HG03571 (cell line): ENCODE results near the gene LRTM2.
"Not testable (repeated sequence)": the region's sequence is repeated elsewhere in the genome, so short reads cannot be mapped to it uniquely, and the experiment has no call there.

ENCODE experiments used
- ATAC-seq: cut with Tn5 transposase; IDR thresholded peaks from one replicate; pipeline ENCODE4 v1.9.1; 2021; ENCODE audit not compliant: unreplicated experiment

LRTM2 gene

GRCh38 chr12:1811281-1811947 is 9.0 kb upstream of the LRTM2 start:
- ATAC-seq, result no peak

GRCh38 chr12:1811948-1812291 is 8.4 kb upstream of the LRTM2 start:
- no peak for ATAC-seq

- ATAC-seq, result no peak
These were observed 7.6 kb upstream of the LRTM2 start for GRCh38 chr12:1812650-1813302.

- no peak for ATAC-seq
These were observed 6.1 kb upstream of the LRTM2 start for GRCh38 chr12:1814266-1814665.

GRCh38 chr12:1815108-1815507 is 5.3 kb upstream of the LRTM2 start:
- ATAC-seq, result no peak

- ATAC-seq, result no peak
These were observed 4.3 kb upstream of the LRTM2 start for GRCh38 chr12:1815814-1816729.

- ATAC-seq, result no peak
These were observed 3.5 kb upstream of the LRTM2 start for GRCh38 chr12:1816730-1817348.

- ATAC-seq, result not testable (repeated sequence)
These were observed 2.4 kb upstream of the LRTM2 start for GRCh38 chr12:1817928-1818327.

GRCh38 chr12:1819050-1819449 is 1.3 kb upstream of the LRTM2 start:
- ATAC-seq, result no peak

- no peak for ATAC-seq
These were observed 794 bp upstream of the LRTM2 start for GRCh38 chr12:1819571-1819970.

- ATAC-seq, result no peak
These were observed 529 bp downstream of the LRTM2 start for GRCh38 chr12:1820896-1821291.

GRCh38 chr12:1821805-1822204 is 1.4 kb downstream of the LRTM2 start:
- no peak for ATAC-seq

- no peak for ATAC-seq
These were observed 2.3 kb downstream of the LRTM2 start for GRCh38 chr12:1822699-1823098.

- ATAC-seq, result no peak
These were observed 2.9 kb downstream of the LRTM2 start for GRCh38 chr12:1823237-1823636.

GRCh38 chr12:1825382-1826102 is 5.2 kb downstream of the LRTM2 start:
- ATAC-seq, result no peak

GRCh38 chr12:1826401-1826800 is 6.0 kb downstream of the LRTM2 start:
- ATAC-seq, result no peak

GRCh38 chr12:1826867-1827705 is 6.7 kb downstream of the LRTM2 start:
- no peak for ATAC-seq

- no peak for ATAC-seq
These were observed 7.8 kb downstream of the LRTM2 start for GRCh38 chr12:1827826-1828805.

GRCh38 chr12:1828856-1829255 is 8.5 kb downstream of the LRTM2 start:
- no peak for ATAC-seq
